Eye (tissue), 1 donor: ENCODE results near the gene UBL5.
"Not testable (repeated sequence)": the region's sequence is repeated elsewhere in the genome, so short reads cannot be mapped to it uniquely, and the experiment has no call there.

ENCODE experiments used
- DNase-seq: peaks from one replicate; pipeline ENCODE4 v3.0.0-alpha.2; 2015

Gene UBL5

GRCh38 chr19:9818175-9818733 lies 9.5 kb upstream of the UBL5 start:
- no peak for DNase-seq

- peak; percentile 100 for DNase-seq
These were observed 8.8 kb upstream of the UBL5 start, which contains the start of gene FBXL12 for GRCh38 chr19:9818734-9819595. TSS of gene FBXL12 (minus strand) at chr19:9819079. CDS start at chr19:9818813, 266 bp downstream.

- DNase-seq = no peak
These were observed 8.2 kb upstream of the UBL5 start for GRCh38 chr19:9819596-9819909.

GRCh38 chr19:9820034-9820433 lies 7.7 kb upstream of the UBL5 start:
- DNase-seq = not testable (repeated sequence)

- DNase-seq = no peak
These were observed 3.9 kb upstream of the UBL5 start for GRCh38 chr19:9823816-9824215.

GRCh38 chr19:9828551-9829063 lies 889 bp downstream of the UBL5 start:
- no peak for DNase-seq

GRCh38 chr19:9834307-9834725 lies 6.6 kb downstream of the UBL5 start:
- no peak for DNase-seq

DNA sequence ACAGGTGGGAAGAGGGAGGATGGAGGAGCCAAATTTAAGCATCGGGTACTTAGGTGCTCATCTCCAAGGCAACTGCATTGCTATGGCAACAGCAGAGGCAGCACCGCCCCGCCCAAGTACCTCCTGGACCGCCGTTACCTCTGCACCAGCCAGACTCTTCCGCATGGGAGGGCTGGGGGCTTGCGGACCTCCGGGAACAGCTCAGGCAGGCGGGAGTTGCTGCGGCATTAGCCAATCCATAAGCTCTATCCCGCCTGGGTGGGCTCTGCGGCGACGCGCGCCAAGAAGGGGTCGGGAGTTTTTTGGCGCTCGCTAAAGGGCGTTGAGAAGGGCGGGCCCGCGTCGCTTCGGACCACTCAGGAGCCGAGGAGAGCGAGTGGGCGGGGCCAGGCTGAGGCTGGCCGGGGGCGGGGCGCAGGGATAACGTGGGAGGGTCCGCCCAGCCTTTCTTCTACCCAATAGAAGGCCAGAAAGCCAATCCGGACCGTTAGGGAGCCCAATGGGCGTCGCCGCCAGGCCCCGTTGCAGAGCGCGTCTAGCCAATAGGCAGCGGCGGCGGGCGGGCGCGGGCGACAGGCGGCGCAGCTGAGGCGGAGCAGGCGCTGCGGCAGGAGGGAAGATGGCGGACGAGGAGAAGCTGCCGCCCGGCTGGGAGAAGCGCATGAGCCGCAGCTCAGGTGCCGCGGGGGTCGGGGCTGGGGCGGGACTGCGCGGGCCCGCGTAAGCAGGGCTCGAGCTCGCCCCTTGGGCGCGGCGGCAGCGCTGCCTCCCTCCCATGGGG lies 7.2 kb downstream of the UBL5 start, which contains the start of gene PIN1:
TSS of gene PIN1 (plus strand) at position 593 of the 781 bp plus-strand sequence. CDS start at position 620, 27 bp downstream.
- DNase-seq = peak; percentile 99

DNA sequence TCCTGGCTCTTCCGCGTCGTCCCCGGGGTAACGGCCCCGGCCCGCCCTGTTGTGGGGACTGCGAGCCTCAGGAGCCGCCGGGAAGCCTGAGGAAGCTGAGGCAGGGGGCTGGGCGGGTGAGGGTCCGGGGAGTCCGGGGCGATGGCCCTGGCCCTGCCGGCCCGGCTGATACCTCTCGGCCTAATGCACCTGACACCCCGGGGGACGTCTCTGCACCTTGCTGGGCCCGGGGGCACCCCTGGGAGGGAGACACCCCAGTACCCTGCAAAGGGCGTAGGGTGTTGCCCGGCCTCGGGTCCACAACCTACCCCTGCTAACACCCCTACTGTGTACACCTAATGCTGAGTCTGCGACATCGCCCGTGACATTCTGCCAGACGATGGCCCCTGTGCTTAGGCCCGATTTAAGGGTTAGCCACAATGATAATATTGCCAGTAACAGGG lies 7.8 kb downstream of the UBL5 start:
- no peak for DNase-seq

DNA sequence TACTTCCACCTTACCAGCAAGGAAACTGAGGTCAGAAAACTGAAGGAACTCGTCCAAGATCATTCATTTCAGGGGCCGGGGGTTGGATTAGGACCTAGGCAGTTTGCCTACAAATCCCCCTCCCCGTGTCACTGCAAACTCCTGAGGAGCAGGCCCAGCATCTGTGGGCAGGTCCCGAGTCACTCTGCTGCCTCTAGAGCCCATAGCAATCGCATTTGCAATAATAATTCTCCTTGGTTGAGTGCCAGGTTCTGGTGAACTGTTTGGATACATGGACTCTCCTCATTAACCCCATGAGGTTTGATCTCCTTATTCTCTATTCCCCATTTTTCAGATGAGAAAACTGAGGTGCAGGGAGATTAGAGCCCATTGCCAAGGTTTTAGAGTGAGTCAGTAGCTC lies 8.3 kb downstream of the UBL5 start:
- DNase-seq = no peak

GRCh38 chr19:9838324-9838723 lies 10.6 kb downstream of the UBL5 start:
- no peak for DNase-seq

- no peak for DNase-seq
These were observed 11.7 kb downstream of the UBL5 start for GRCh38 chr19:9839415-9839814.

- no peak for DNase-seq
These were observed 15.3 kb downstream of the UBL5 start for GRCh38 chr19:9842834-9843625.

GRCh38 chr19:9843626-9844273 lies 16.0 kb downstream of the UBL5 start:
- not testable (repeated sequence) for DNase-seq

- no peak for DNase-seq
These were observed 19.5 kb downstream of the UBL5 start for GRCh38 chr19:9847087-9847671.

DNA sequence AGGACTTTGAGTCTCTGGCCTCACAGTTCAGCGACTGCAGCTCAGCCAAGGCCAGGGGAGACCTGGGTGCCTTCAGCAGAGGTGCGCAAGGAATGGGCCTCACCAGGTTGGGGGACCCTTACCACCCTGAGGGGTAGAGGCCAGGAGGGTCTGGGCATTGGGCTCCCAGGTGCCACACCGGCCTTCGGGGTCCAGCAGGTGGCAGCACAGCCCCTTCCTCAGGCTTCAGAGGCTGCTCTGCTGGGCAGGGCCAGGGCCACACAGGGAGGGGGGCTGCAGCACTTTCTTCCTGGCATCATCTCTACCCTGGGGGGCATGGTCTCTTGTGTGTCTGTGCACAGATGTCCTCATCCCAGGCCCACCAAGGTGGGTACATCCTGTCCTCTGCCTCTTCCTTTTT lies 20.3 kb downstream of the UBL5 start:
- DNase-seq = no peak

DNA sequence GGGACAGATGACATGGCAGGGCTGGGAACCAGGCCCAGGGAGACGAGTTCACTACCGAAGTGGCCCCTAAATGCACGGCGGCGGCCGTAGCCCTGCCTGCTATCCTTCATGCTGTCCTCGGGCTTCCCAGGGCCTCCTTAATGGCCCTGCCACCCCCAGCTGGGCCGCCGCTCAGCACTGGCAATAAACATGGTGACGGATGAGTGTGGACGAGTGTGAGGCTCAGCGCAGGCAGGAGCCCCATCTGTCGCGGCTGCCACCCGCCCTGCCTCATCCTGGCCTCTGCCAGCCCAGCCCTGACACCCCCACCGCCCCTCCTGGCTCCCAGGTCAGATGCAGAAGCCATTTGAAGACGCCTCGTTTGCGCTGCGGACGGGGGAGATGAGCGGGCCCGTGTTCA lies 21.0 kb downstream of the UBL5 start:
- no peak for DNase-seq

- DNase-seq = no peak
These were observed 22.1 kb downstream of the UBL5 start for GRCh38 chr19:9849791-9850190.

DNA sequence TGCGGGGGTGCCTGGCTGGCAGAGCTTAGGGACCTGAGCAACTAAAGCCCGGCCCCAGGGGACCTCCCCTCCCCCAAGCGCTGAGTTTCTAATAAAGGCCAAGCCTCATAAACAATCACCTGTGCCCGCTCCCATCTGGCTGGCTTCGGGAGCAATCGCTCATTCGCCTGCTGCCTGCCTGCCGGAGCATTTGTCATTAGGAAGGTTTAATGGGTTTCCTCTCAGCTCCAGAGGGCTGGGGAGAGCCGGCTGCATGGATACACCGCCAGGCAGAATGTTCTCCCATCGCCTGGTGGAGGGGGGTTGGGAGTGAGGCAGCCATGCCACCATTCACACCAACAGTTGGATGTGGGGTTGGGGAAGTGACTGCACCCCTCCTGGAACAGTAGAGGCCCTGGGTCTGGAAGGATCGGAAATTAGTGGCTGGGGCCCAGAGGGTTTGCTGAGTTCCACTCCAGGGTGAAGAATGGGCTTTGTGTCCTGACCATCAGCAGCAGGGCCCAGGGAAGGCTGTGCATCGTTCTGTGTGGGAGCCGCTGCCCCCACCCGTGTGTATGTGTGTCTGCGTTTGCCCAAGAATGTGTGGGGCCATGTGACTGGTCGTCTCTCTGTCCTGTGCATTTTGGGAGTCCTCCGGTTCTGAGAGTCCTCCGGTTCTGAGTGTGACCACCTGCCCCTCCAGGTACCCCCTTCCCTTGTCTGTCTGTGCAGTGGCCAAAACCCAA lies 22.7 kb downstream of the UBL5 start:
- DNase-seq = peak; percentile 37

DNA sequence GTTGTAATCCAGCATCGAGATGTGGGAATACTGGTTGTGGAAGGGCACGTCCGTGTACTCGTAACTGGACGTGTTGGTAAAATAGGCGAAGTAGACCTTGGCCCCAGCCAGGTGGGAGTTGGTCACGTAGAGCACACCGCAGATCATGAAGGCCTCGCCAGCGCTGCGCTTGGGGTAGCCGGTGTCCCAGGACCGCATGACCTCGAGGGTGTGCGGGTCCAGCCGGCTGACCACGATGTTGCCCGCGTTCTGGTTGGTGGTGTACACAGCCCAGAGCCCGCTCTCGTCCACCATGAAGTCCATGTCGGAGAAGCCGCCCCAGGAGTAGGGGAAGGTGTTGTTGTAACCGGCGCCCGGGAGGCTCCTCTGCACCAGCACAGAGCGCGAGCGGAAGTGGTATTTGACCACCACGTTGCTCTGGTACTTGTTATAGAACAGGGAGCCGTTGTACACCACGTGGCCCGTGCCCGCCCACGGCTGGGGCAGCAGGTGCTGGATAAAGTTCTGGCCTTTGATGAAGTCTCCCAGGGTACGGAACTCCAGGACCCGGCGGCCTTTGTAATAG lies 26.6 kb downstream of the UBL5 start:
- DNase-seq = no peak
